Cerebellar cortex (tissue), 1 donor: ENCODE measurements around the gene PPEF2.

Experiments
- DNase-seq: peaks from one replicate; pipeline ENCODE4 v3.0.0-alpha.2; 2015; ENCODE audit warnings: low spot score

PPEF2 gene

GRCh38 chr4:75892508-75892907 is 9.7 kb downstream of the PPEF2 start:
- DNase-seq, result no peak

DNA sequence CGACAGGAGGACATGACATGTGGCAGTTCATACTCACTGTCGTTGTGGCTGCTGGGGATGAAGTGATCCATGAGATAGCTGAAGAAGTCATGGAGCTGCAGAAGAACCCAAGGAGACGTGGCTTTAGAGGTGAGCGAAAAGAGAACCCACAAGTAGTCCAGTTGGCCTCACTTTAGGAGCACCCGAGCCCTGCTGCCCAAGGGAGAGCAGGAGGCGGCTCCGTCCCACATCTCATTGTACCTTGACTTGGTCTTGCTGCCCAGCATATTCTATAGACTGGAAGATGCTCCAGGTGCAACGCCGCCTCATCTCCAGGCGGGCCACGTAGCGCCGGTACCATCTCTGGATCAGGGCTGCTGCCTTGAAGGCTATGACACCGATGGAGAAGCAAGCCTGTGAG is 10.6 kb downstream of the PPEF2 start:
- no peak for DNase-seq

GRCh38 chr4:75889537-75890199 is 12.6 kb downstream of the PPEF2 start:
- DNase-seq, result no peak

GRCh38 chr4:75886104-75886503 is 16.1 kb downstream of the PPEF2 start:
- DNase-seq, result no peak

DNA sequence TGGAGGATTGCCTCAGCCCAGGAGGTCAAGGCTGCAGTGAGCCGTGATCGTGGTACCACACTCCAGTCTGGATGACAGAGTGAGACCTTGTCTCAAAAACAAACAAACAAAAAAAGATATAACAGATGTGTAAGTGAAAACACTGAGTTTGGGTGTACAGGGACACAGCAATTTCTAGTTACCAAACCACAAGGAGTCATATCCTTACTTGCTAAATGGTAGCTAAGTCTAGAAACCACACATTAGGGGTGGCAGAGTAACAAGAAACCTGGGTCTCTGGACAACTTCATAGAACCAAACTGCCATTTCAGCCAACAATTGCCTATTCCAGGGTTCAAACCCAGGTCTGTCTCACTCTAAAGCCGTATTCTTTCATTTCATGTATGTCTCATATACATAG is 20.8 kb downstream of the PPEF2 start:
- no peak for DNase-seq

GRCh38 chr4:75880278-75880677 is 22.0 kb downstream of the PPEF2 start:
- no peak for DNase-seq

GRCh38 chr4:75878246-75878756 is 24.0 kb downstream of the PPEF2 start:
- DNase-seq, result no peak

GRCh38 chr4:75876218-75876617 is 26.0 kb downstream of the PPEF2 start:
- no peak for DNase-seq

DNA sequence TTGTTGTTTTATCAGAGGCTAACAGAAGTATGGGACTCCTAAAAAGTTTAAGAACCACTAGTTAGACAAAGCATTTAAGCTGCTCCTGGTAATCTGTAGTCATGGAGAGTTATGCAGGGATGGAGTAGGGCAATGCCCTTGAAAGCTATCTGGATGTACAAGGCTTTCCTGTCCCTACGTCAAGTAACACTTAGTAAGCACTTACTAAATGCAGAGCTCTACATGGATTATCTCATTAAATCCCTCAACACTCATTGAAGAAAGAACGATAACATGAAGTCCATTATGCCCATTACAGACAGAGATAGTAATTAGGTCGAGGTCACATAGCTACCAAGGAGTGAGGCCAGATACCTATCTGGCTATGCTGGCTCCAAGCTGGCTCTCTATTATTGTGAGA is 33.2 kb downstream of the PPEF2 start:
- DNase-seq, result no peak

- no peak for DNase-seq
Measured at GRCh38 chr4:75867130-75867529, 35.1 kb downstream of the PPEF2 start.

GRCh38 chr4:75860606-75861005 is 41.6 kb downstream of the PPEF2 start:
- DNase-seq, result no peak

DNA sequence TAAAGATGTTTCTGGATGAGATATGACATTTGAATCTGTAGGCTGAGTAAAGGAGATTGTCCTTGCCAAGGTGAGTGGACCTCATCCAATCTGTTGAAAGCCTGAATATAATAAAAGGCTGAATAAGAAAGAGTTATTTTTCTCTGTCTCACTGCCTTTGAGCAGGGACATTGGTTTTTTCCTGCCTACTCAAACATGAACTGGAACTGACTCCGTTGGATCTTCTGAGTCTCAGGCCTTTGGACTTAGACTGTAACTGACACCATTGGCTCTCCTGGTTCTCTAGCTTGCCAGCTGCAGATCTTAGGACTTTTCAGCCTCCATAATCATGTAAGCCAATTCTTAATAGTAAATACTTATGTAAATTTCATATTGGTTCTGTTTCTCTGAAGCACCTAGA is 43.5 kb downstream of the PPEF2 start:
- DNase-seq, result no peak

GRCh38 chr4:75849461-75849860 is 52.8 kb downstream of the PPEF2 start:
- no peak for DNase-seq

DNA sequence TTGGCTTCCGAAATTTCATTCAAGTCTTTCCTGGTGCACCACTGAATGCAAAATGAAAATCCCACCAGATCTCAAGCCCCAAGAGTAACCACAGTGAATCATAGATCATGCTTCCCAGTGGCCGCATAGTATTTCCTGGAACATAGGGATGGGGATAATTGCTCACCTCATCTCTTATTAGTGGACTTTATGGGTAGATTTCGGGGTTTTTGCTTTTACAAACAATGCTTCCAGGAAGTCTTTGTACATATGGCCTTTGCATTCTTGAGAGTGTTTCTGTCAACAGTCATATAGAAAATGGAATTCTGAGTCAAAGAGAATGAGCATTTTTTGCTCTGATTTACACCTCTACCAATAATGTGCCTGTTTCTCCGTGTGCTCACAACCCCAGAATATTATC is 53.4 kb downstream of the PPEF2 start:
- no peak for DNase-seq

DNA sequence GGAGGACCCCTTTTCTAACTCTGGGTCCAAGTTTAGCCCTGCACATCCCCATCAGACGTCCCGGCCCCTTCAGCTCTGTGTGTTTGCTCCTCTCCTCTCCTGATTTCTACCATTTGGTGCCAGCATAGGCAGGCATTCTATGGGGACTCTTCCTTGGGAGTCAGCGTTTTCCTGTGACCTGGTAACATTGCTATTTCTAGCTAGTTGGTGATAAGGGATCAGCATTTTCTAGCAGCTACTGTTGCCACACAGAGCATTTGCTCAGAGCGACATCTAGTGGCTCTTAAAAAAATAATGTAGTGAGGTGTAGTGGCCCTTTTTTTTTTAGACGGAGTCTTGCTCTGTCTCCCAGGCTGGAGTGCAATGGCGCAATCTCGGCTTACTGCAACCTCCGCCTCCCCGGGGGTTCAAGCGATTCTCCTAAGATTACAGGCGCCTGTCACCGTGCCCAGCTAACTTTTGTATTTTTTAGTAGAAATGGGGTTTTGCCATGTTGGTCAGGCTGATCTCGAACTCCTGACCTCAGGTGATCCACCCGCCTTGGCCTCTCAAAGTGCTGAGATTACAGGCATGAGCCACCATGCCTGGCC is 54.0 kb downstream of the PPEF2 start:
- DNase-seq, result peak; percentile 77

GRCh38 chr4:75845992-75846391 is 56.3 kb downstream of the PPEF2 start:
- DNase-seq, result no peak

DNA sequence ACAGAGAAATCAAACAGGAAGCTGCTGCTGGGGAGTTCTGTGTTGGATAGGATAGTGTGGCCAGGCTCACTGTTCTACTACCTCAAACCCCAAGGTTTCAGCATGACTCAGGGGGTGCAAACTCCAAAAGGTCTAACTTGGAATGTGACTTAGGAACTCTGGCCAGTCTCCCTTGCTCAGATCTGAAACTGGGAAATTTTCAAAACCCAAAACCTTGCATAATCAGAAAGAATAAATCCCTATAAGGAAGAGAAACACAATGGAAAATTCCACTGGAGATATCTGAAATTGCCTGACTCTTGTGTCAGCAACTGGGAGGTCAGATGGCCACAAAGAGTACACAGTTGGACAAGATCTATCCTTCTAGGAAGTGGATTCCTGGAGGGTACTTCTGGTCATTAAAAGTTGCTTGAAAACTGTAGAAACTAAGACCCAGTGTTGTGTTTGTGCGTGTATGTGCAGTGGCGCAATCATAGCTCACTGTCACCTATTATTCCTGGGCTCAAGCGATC is 58.0 kb downstream of the PPEF2 start:
- no peak for DNase-seq

DNA sequence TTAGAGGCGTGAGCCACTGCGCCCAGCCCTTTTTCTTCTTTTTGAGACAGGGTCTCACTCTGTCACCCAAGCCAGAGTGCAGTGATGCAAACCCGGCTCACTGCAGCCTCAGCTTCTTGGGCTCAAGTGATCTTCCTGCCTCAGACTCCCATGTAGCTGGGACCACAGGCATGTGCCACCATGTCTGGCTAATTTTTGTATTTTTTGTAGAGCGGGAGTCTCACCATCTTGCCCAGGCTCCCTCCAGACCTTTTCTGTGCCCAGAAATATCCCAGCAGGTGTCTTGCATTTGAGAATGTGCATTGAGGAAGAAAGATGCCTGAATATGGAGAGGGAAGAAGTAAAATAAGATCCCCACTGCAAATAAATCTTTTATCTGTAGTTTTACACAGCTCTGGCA is 58.7 kb downstream of the PPEF2 start:
- no peak for DNase-seq

- no peak for DNase-seq
Measured at GRCh38 chr4:75841641-75842520, 60.4 kb downstream of the PPEF2 start.

DNA sequence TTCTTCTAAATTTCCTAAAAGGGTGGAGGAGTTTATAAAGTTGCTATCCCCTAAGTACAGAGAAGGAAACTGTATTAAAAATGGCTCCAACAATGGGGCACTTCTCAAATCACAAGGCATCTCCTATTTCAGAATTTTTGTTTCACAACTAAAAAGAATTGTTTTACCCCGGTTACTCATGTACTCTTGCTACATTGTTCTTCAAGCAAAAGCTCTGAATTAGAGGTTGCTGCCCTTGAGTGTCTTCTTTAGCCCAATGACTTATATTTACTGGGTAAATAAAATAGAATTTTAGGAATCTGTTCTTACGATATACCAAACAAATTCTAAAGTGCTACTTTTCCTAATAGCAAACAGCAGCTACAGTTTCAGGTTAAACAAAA is 67.5 kb downstream of the PPEF2 start:
- no peak for DNase-seq

- DNase-seq, result no peak
Measured at GRCh38 chr4:75834095-75834771, 68.0 kb downstream of the PPEF2 start.

DNA sequence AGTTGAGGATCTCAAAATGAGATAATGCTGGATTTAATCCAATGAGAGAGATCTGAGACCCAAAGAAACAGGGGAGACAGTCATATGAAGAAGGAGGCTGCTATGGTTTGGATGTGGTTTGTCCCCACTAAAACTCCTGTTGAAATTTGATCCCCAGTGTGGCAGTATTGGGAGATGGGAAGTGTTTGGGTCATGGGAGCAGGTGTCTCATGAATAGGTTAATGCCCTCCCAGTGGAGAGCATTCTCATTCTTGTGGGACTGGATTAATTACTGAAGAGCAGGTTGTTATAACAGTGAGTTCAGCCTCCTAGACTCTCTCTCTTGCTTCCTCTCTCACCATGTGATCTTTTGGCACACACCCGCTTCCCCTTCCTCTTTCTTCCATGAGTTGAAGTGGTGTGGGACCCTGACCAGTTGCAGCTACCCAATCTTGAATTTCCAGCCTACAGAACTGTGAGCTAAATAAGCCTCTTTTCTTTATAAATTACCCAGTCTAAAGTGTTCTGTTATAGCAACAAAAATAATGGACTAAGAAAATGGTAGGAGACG is 70.3 kb downstream of the PPEF2 start:
- DNase-seq, result no peak
